Neural cell (in vitro differentiated cells): ENCODE results near the gene RAB18. TPM values are rescaled to one million over a fixed set of nuclear protein-coding genes. Genes with fewer than 3 reads are reported as not detected.

ENCODE experiments used
- H2AFZ ChIP-seq: fragments of 200-600, 300-800 bp; sonication (generic), shearing (Covaris generic); 2 replicates; pipeline ENCODE4 v1.6.0; 2014; ENCODE audit warnings: low read depth, mild to moderate bottlenecking, antibody characterized with exemption, low read length, moderate library complexity
- H3F3A ChIP-seq: fragments of 200-600 bp; shearing (Covaris generic); 2 replicates; pipeline ENCODE4 v1.6.1; 2016; ENCODE audit warnings: mild to moderate bottlenecking, moderate library complexity, mixed read lengths, antibody characterized with exemption, low read length; ENCODE audit not compliant: insufficient read depth, poor library complexity, severe bottlenecking
- H3K27ac ChIP-seq: fragments of 200-600, 300-800 bp; sonication (generic), shearing (Covaris generic); 2 replicates; pipeline ENCODE4 v1.5.1; 2014; ENCODE audit warnings: mild to moderate bottlenecking, low read length, moderate library complexity
- H3K27me3 ChIP-seq: fragments of 300-800, 200-600 bp; sonication (generic), shearing (Covaris generic); 2 replicates; pipeline ENCODE4 v1.6.0; 2014; ENCODE audit warnings: mild to moderate bottlenecking, low read depth, low read length, moderate library complexity; ENCODE audit not compliant: insufficient read depth
- H3K36me3 ChIP-seq: fragments of 300-800, 200-600 bp; sonication (generic), shearing (Covaris generic); 2 replicates; pipeline ENCODE4 v1.5.1; 2014; ENCODE audit warnings: mild to moderate bottlenecking, antibody characterized with exemption, low read length, moderate library complexity; ENCODE audit not compliant: insufficient read depth
- H3K4me2 ChIP-seq: fragments of 300-800, 200-600 bp; sonication (generic), shearing (Covaris generic); 2 replicates; pipeline ENCODE4 v1.6.0; 2014; ENCODE audit warnings: mild to moderate bottlenecking, low read length
- H3K4me3 ChIP-seq: fragments of 300-800, 200-600 bp; sonication (generic), shearing (Covaris generic); 2 replicates; pipeline ENCODE4 v1.5.1; 2014; ENCODE audit warnings: mild to moderate bottlenecking, low read length, moderate library complexity
- H3K79me2 ChIP-seq: fragments of 200-600 bp; shearing (Covaris generic); replicated peaks from 2 replicates; pipeline ENCODE4 v1.6.0; 2014; ENCODE audit warnings: mild to moderate bottlenecking, low read length, moderate library complexity; ENCODE audit not compliant: insufficient read depth
- H3K9ac ChIP-seq: fragments of 300-800, 200-600 bp; sonication (generic), shearing (Covaris generic); 2 replicates; pipeline ENCODE4 v1.6.1; 2016; ENCODE audit warnings: mild to moderate bottlenecking, low read length, mixed read lengths
- H3K9me2 ChIP-seq: fragments of 200-600 bp; shearing (Covaris generic); 2 replicates; pipeline ENCODE4 v1.6.1; 2016; ENCODE audit warnings: mild to moderate bottlenecking, low read length, mixed read lengths; ENCODE audit not compliant: insufficient read depth
- H3K9me3 ChIP-seq: fragments of 200-600, 300-800 bp; sonication (generic), shearing (Covaris generic); 2 replicates; pipeline ENCODE4 v1.6.1; 2016; ENCODE audit warnings: mild to moderate bottlenecking, mixed run types, low read length, moderate library complexity, mixed read lengths
- H4K20me1 ChIP-seq: fragments of 200-600 bp; shearing (Covaris generic); 2 replicates; pipeline ENCODE4 v1.6.1; 2016; ENCODE audit warnings: mild to moderate bottlenecking, mixed run types; ENCODE audit not compliant: insufficient read depth
- EP300 ChIP-seq: fragments of 450-650 bp; conservative IDR thresholded peaks from 2 replicates; pipeline ENCODE4 v1.6.1; 2014; ENCODE audit warnings: antibody characterized with exemption, mild to moderate bottlenecking, moderate library complexity; ENCODE audit not compliant: poor library complexity, severe bottlenecking
- EZH2 ChIP-seq: fragments of 200-600, 300-800 bp; shearing (Covaris generic), sonication (generic); IDR thresholded peaks from 2 replicates; pipeline ENCODE4 v1.6.1; 2014; ENCODE audit warnings: antibody characterized with exemption, low read length, borderline replicate concordance, mild to moderate bottlenecking; ENCODE audit not compliant: insufficient read depth, poor library complexity, severe bottlenecking
- MXI1 ChIP-seq: fragments of 450-650 bp; conservative IDR thresholded peaks from 2 replicates; pipeline ENCODE4 v1.6.1; 2014; ENCODE audit warnings: antibody characterized with exemption, mild to moderate bottlenecking; ENCODE audit not compliant: poor library complexity, severe bottlenecking
- POLR2AphosphoS5 ChIP-seq: IDR thresholded peaks from 2 replicates; pipeline ENCODE4 v1.6.1; 2012
- RAD21 ChIP-seq: fragments of 450-650 bp; conservative IDR thresholded peaks from 2 replicates; pipeline ENCODE4 v1.6.1; 2014; ENCODE audit warnings: antibody characterized with exemption, mild to moderate bottlenecking, moderate library complexity
- REST ChIP-seq: IDR thresholded peaks from 2 replicates; pipeline ENCODE4 v1.6.1; 2012; ENCODE audit warnings: borderline replicate concordance
- SMC3 ChIP-seq: fragments of 450-650 bp; conservative IDR thresholded peaks from 2 replicates; pipeline ENCODE4 v1.6.1; 2014; ENCODE audit warnings: antibody characterized with exemption, mild to moderate bottlenecking, moderate library complexity; ENCODE audit not compliant: poor library complexity
- TAF1 ChIP-seq: IDR thresholded peaks from 2 replicates; pipeline ENCODE4 v1.6.1; 2012; ENCODE audit warnings: low read depth
- polyA plus RNA-seq: library from polyadenylated mRNA; depleted of rRNA; stranded (reverse); fragments of >200 nt; gene quantifications from 2 replicates; pipeline ENCODE4 v1.2.3, GENCODE V29; 2014
- TF ChIP-seq, protein P1 (sequence below): fragments of 450-650 bp; IDR thresholded peaks from 2 replicates; pipeline ENCODE4 v1.5.1; 2014; ENCODE audit warnings: antibody characterized with exemption, mild to moderate bottlenecking, moderate library complexity; ENCODE audit not compliant: poor library complexity, severe bottlenecking

RAB18 gene
- polyA plus RNA-seq, 1 donor from 2014 or later: 122 TPM

DNA sequence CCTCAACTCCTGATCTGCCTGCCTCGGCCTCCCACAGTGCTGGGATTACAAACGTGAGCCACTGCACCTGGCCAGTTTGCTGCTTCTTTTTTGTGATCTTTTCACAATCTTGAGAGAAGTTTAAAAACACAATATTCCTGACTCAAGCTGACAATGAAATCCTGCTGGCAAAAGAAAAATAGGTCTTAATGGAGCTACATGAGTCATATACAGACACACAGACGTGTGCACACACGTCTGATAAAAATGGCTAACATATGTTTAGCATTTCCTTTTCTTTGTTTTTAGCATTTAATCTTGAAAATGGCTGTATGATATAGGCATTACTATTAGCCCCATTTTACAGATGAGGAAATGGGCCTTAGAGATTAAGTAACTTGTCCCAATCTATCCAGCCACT lies 29.4 kb upstream of the RAB18 start:
- H2AFZ ChIP-seq: no peak overlapping the region
- no peak overlapping the region for H3K27ac ChIP-seq
- H4K20me1 ChIP-seq: no peaks in the 10 kb centered on the region
- H3F3A ChIP-seq: no peaks in the 10 kb centered on the region
- H3K9me3 ChIP-seq: no peaks in the 10 kb centered on the region
- H3K79me2 ChIP-seq: no peaks in the 10 kb centered on the region
- H3K27me3 ChIP-seq: no peaks in the 10 kb centered on the region
- TF ChIP-seq MXI1 (no peak), RAD21 (no peak), POLR2AphosphoS5 (no peak), REST (no peak), SMC3 (no peak), EP300 (no peak), EZH2 (no peak), TAF1 (no peak)
- TF ChIP-seq, protein P1, sequence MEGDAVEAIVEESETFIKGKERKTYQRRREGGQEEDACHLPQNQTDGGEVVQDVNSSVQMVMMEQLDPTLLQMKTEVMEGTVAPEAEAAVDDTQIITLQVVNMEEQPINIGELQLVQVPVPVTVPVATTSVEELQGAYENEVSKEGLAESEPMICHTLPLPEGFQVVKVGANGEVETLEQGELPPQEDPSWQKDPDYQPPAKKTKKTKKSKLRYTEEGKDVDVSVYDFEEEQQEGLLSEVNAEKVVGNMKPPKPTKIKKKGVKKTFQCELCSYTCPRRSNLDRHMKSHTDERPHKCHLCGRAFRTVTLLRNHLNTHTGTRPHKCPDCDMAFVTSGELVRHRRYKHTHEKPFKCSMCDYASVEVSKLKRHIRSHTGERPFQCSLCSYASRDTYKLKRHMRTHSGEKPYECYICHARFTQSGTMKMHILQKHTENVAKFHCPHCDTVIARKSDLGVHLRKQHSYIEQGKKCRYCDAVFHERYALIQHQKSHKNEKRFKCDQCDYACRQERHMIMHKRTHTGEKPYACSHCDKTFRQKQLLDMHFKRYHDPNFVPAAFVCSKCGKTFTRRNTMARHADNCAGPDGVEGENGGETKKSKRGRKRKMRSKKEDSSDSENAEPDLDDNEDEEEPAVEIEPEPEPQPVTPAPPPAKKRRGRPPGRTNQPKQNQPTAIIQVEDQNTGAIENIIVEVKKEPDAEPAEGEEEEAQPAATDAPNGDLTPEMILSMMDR: no peak
- H3K36me3 ChIP-seq: no peaks in the 10 kb centered on the region
- H3K4me2 ChIP-seq: no peak overlapping the region
- H3K4me3 ChIP-seq: no peak overlapping the region
- H3K9me2 ChIP-seq: no peaks in the 10 kb centered on the region
- H3K9ac ChIP-seq: no peak overlapping the region

- H3K27ac ChIP-seq: no peak overlapping the region
- H3K9me2 ChIP-seq: no peaks in the 10 kb centered on the region
- TF ChIP-seq, protein P1: no peak
- TF ChIP-seq RAD21: no peak
- no peak for TF ChIP-seq REST
- no peak for TF ChIP-seq EZH2
- TF ChIP-seq SMC3: no peak
- TF ChIP-seq TAF1: no peak
- TF ChIP-seq MXI1: no peak
- no peak for TF ChIP-seq POLR2AphosphoS5
- TF ChIP-seq EP300: no peak
These were observed 25.1 kb upstream of the RAB18 start for GRCh38 chr10:27479016-27479415.

More at GRCh38 chr10:27479016-27479415, 25.1 kb upstream of the RAB18 start:
- Histone ChIP-seq H3K9ac (no peak overlapping the region), H4K20me1 (no peaks in the 10 kb centered on the region), H3K27me3 (no peaks in the 10 kb centered on the region), H3K4me2 (no peak overlapping the region), H2AFZ (no peak overlapping the region), H3K36me3 (no peaks in the 10 kb centered on the region), H3K4me3 (no peak overlapping the region), H3K79me2 (no peaks in the 10 kb centered on the region), H3K9me3 (no peaks in the 10 kb centered on the region), H3F3A (no peaks in the 10 kb centered on the region)
